GM23248 (cell line): Measurements from ENCODE around the gene CDYL. TPM values are rescaled to one million over a fixed set of nuclear protein-coding genes. Genes with fewer than 3 reads are reported as not detected.

ENCODE experiments used
- DNase-seq: peaks from one replicate; pipeline ENCODE4 v3.0.0-alpha.2; 2015
- H2AFZ ChIP-seq: fragments of 200-600 bp; sonication (generic); 2 replicates; pipeline ENCODE4 v1.6.1; 2016; ENCODE audit warnings: antibody characterized with exemption
- H3F3A ChIP-seq: fragments of 200-600 bp; sonication (generic); 2 replicates; pipeline ENCODE4 v1.6.1; 2016; ENCODE audit warnings: mild to moderate bottlenecking, antibody characterized with exemption, mixed run types; ENCODE audit not compliant: insufficient read depth
- H3K27ac ChIP-seq: fragments of 200-600 bp; sonication (generic); 2 replicates; pipeline ENCODE4 v1.5.1; 2016; ENCODE audit warnings: mild to moderate bottlenecking
- H3K27me3 ChIP-seq: fragments of 200-600 bp; sonication (generic); replicated peaks from 2 replicates; pipeline ENCODE4 v1.6.1; 2016; ENCODE audit warnings: mild to moderate bottlenecking; ENCODE audit not compliant: insufficient read depth
- H3K36me3 ChIP-seq: fragments of 200-600 bp; sonication (generic); 2 replicates; pipeline ENCODE4 v1.6.1; 2016; ENCODE audit warnings: low read depth, mild to moderate bottlenecking
- H3K4me1 ChIP-seq: fragments of 200-600 bp; sonication (generic); 2 replicates; pipeline ENCODE4 v1.6.1; 2016; ENCODE audit warnings: mild to moderate bottlenecking; ENCODE audit not compliant: insufficient read depth
- H3K4me2 ChIP-seq: fragments of 200-600 bp; sonication (generic); one replicate; pipeline ENCODE4 v1.6.1; 2016; ENCODE audit warnings: mild to moderate bottlenecking; ENCODE audit not compliant: unreplicated experiment
- H3K4me3 ChIP-seq: fragments of 200-600 bp; sonication (generic); 2 replicates; pipeline ENCODE4 v1.5.1; 2016; ENCODE audit warnings: mild to moderate bottlenecking
- H3K79me2 ChIP-seq: fragments of 200-600 bp; sonication (generic); 2 replicates; pipeline ENCODE4 v1.6.1; 2016; ENCODE audit warnings: mild to moderate bottlenecking; ENCODE audit not compliant: insufficient read depth
- H3K9ac ChIP-seq: fragments of 200-600 bp; sonication (generic); 2 replicates; pipeline ENCODE4 v1.6.1; 2016; ENCODE audit warnings: mild to moderate bottlenecking
- H3K9me2 ChIP-seq: fragments of 200-600 bp; sonication (generic); 2 replicates; pipeline ENCODE4 v1.6.1; 2016; ENCODE audit warnings: mixed run types, mild to moderate bottlenecking, moderate library complexity; ENCODE audit not compliant: insufficient read depth
- H3K9me3 ChIP-seq: fragments of 200-600 bp; sonication (generic); one replicate; pipeline ENCODE4 v1.6.1; 2017; ENCODE audit warnings: low read depth
- H4K20me1 ChIP-seq: fragments of 200-600 bp; sonication (generic); 2 replicates; pipeline ENCODE4 v1.6.0; 2016; ENCODE audit not compliant: insufficient read depth
- EZH2 ChIP-seq: fragments of 200-600 bp; sonication (generic); IDR thresholded peaks from 2 replicates; pipeline ENCODE4 v1.6.1; 2018; ENCODE audit warnings: antibody characterized with exemption, mild to moderate bottlenecking; ENCODE audit not compliant: insufficient read depth, poor library complexity, severe bottlenecking
- EZH2phosphoT487 ChIP-seq: fragments of 200-600 bp; sonication (generic); IDR thresholded peaks from 2 replicates; pipeline ENCODE4 v1.6.1; 2018; ENCODE audit warnings: antibody characterized with exemption, moderate library complexity, mild to moderate bottlenecking, low read depth; ENCODE audit not compliant: insufficient read depth
- WGBS, 2 experiments: methylation state at CpG; one replicate each; pipeline ENCODE4 v1.1.6; 2015 to 2017; ENCODE audit warnings: low lambda C conversion rate in 2 of 2, low coverage in 1 of 2; ENCODE audit errors: missing lambda C conversion rate in 2 of 2; 5-methylcytosine and 5-hydroxymethylcytosine counted together
- in situ Hi-C: fragments of 300-500 bp; cut with MboI; formaldehyde crosslinking; loops from 2 replicates; pipeline ENCODE4 v1.15.0; 2020
- polyA plus RNA-seq: library from polyadenylated mRNA; unstranded; fragments of >200 nt; fragmentation: Nextera tagmentation; extraction: Ambion mirVana; gene quantifications from 2 replicates; pipeline ENCODE4 v1.2.1, GENCODE V29; 2016
- total RNA-seq: library from RNA; depleted of rRNA; stranded (reverse); fragments of >200 nt; shearing (Covaris generic); gene quantifications from 2 replicates; pipeline ENCODE4 v1.2.3, GENCODE V29; 2014

CDYL gene
- total and polyA plus RNA-seq, 2 experiments from 2014 or later = 7.9 to 27.9 TPM

- Histone ChIP-seq H3K9ac (no peak overlapping the region), H3K9me3 (no peaks in the 10 kb centered on the region), H3K36me3 (peaks cover 4% of the 10 kb centered on the region; the same call in 1 of the 2 replicates), H3K9me2 (no peaks in the 10 kb centered on the region), H3K27me3 (no peaks in the 10 kb centered on the region), H3K79me2 (peaks cover 80% of the 10 kb centered on the region), H4K20me1 (no peaks in the 10 kb centered on the region), H3K27ac (no peak overlapping the region), H3K4me2 (no peak overlapping the region), H3F3A (peaks cover 12% of the 10 kb centered on the region), H3K4me1 (no peaks in the 10 kb centered on the region), H2AFZ (no peak overlapping the region), H3K4me3 (no peak overlapping the region)
- no peak for DNase-seq
- no peak for TF ChIP-seq EZH2
- no peak for TF ChIP-seq EZH2phosphoT487
- in situ Hi-C loops = no loop called here
- WGBS, 2 experiments = 96% methylated on average over 5 of the region's 5 CpGs
Measured at GRCh38 chr6:4895971-4896370, 119.8 kb downstream of the CDYL start.

- Histone ChIP-seq H2AFZ (no peak overlapping the region), H3K4me2 (no peak overlapping the region), H3F3A (peaks cover 12% of the 10 kb centered on the region), H3K79me2 (peaks cover 81% of the 10 kb centered on the region), H3K36me3 (peaks cover 4% of the 10 kb centered on the region; the same call in 1 of the 2 replicates), H3K9ac (no peak overlapping the region), H3K27me3 (no peaks in the 10 kb centered on the region), H4K20me1 (no peaks in the 10 kb centered on the region), H3K4me3 (no peak overlapping the region), H3K4me1 (no peaks in the 10 kb centered on the region), H3K27ac (no peak overlapping the region), H3K9me3 (no peaks in the 10 kb centered on the region), H3K9me2 (no peaks in the 10 kb centered on the region)
- no peak for DNase-seq
- in situ Hi-C loops = no loop called here
- TF ChIP-seq EZH2 = no peak
- TF ChIP-seq EZH2phosphoT487 = no peak
- 98 to 99% methylated on average over 8 of the region's 8 CpGs for WGBS, 2 experiments
Measured at GRCh38 chr6:4896401-4896800, 120.2 kb downstream of the CDYL start.

- 88 to 89% methylated on average over 11 of the region's 11 CpGs for WGBS, 2 experiments
- no peak overlapping the region for H3K4me3 ChIP-seq
- H3K27ac ChIP-seq = no peak overlapping the region
- H3K4me2 ChIP-seq = no peak overlapping the region
- H3K9me3 ChIP-seq = no peaks in the 10 kb centered on the region
- H3K79me2 ChIP-seq = peaks cover 80% of the 10 kb centered on the region
- no peak overlapping the region for H3K9ac ChIP-seq
- no peaks in the 10 kb centered on the region for H3K27me3 ChIP-seq
- peaks cover 4% of the 10 kb centered on the region; the same call in 1 of the 2 replicates for H3K36me3 ChIP-seq
- DNase-seq = no peak
- TF ChIP-seq EZH2phosphoT487 = no peak
- no peak for TF ChIP-seq EZH2
- no peak overlapping the region for H2AFZ ChIP-seq
- peaks cover 11% of the 10 kb centered on the region for H3F3A ChIP-seq
- H3K4me1 ChIP-seq = no peaks in the 10 kb centered on the region
- no peaks in the 10 kb centered on the region for H3K9me2 ChIP-seq
- in situ Hi-C loops = no loop called here
- H4K20me1 ChIP-seq = no peaks in the 10 kb centered on the region
Measured at GRCh38 chr6:4899249-4900034, 123.2 kb downstream of the CDYL start.

- peaks cover 5% of the 10 kb centered on the region; the same call in 1 of the 2 replicates for H3K4me1 ChIP-seq
- no peaks in the 10 kb centered on the region for H4K20me1 ChIP-seq
- no peak overlapping the region for H3K4me3 ChIP-seq
- no peak overlapping the region for H3K27ac ChIP-seq
- H3K9ac ChIP-seq = no peak overlapping the region
- no peak for DNase-seq
- H3K9me3 ChIP-seq = no peaks in the 10 kb centered on the region
- TF ChIP-seq EZH2phosphoT487 (no peak), EZH2 (no peak)
- H3K9me2 ChIP-seq = no peaks in the 10 kb centered on the region
- no peak overlapping the region for H2AFZ ChIP-seq
- in situ Hi-C loops = no loop called here
- peaks cover 86% of the 10 kb centered on the region for H3K79me2 ChIP-seq
- no peaks in the 10 kb centered on the region for H3K27me3 ChIP-seq
- H3F3A ChIP-seq = no peaks in the 10 kb centered on the region
- WGBS, 2 experiments = 99% methylated on average over 8 of the region's 8 CpGs
- H3K36me3 ChIP-seq = no peaks in the 10 kb centered on the region; the same call in 1 of the 2 replicates
- no peak overlapping the region for H3K4me2 ChIP-seq
Measured at GRCh38 chr6:4901386-4902061, 125.3 kb downstream of the CDYL start.
